MV-4-11 (cell line): ENCODE measurements around the gene MYPN.
"Not testable (repeated sequence)": the region's sequence is repeated elsewhere in the genome, so short reads cannot be mapped to it uniquely, and the experiment has no call there.

Experiments used
- DNase-seq: peaks from one replicate; lab custom pipeline; 2025; lab: John Stamatoyannopoulos, UW

MYPN gene

DNA sequence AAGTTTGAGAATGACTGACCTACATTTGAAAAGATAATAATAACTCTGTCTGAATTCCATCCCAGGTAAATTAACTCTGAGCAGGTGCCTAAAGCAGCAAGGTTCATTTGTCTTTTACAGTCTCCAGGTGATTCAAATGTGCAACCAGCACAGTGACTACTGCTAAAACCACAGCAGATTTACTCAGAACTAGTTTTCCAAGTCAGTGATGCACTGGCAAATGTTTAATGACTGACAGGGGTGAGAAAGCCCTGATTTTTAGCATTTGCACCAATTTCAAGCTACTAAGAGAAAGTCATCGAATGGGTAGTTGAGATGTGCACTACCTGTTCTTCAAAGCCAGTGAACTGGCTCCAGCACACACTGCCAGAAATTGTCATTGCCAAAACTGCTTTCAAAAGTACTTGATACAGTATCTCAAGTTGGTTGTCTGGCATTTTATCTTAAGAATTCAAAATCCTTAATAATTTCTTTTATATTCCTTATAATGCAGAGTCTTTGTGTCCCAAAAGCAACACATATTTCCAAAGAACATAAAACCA lies 62.3 kb downstream of the MYPN start:
- DNase-seq: no peak

DNA sequence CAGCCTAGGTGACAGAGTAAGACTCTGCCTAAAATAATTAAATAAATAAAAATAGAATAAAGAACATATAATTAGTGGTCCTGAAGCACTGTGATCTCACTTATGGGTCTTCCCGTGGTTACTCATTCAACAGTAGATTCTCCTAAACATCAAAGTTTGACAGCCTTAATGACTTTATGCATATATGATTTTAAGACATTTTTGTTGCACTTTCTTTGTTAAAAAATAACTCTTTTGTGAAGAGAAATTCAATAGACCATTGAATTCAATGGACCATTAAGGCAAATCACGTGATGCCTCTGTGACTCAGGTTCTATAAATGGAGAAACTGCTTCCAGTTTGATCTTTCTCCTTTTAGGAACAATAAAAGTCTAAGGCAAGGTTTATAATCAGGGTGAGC lies 63.0 kb downstream of the MYPN start:
- no peak for DNase-seq

DNA sequence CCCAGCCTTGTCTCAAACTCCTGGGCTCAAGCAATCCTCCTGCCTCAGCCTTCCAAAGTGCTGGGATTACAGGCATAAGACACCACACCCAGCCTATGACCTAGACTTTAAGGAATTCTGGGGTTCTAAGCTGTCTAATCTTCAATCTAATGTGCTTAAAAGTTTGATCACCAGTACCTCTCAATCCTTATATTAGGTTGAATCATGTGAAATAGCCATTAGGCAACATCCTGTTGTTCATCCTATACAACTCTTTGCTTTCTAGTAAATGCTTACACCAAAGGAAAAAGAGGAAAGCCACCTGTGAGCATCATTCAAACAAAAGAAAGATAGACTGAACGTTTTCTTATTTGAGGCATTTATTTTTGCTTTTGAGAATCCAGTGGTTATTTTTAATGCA lies 66.7 kb downstream of the MYPN start:
- DNase-seq: no peak

DNA sequence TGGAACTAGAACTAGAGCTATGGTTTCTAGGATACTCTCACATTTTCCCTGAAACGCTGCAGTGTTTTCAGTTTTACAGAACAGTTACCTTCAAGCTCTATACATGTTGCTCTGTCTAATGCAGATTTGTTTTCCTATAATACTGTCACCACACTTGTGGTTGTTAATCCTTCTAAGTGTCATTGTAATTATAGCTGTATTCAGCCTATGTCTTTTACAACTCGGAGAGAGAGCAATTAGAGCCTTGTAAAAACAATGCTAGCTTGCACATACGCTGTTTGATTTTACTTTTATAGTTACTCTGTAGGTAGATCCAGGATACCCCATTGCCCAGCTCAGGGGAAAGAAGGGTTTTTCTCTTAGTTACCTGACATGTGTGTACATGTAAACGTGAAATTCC lies 67.5 kb downstream of the MYPN start:
- no peak for DNase-seq

DNA sequence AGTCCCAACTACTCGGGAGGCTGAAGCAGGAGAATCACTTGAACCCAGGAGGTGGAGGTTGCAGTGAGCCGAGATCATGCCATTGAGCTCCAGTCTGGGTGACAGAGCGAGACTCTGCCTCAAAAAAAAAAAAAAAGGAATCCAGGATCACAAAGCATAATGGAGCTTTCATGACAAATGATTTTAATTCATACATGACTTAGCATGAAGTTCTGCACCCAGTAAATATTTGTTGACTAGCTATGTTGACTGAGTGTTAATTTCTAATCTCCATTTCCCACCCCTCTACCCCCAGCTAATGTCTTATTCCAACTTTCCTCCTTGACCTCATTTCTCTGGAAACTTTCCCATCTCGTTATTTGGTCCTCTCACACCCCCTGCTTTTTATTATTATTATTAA lies 69.3 kb downstream of the MYPN start:
- DNase-seq: no peak

DNA sequence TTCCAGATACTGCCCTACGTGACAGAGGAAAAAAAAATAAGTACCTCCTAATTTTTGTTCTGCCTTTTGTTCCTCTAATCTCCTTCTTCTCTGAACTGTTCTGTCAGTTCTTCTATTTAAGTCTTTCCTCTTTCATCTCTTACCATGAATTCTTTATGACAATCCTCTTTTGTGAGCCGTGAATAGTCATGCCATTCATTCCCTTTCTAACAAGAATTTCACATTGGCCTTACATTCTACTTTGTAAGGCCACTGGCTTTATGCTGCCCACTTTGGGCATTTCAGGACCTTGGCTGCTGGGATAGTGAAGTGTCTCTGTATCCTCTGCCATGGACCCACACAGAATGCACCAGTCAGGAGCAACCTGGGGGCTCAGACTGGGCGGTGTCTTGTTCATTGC lies 69.7 kb downstream of the MYPN start:
- no peak for DNase-seq

DNA sequence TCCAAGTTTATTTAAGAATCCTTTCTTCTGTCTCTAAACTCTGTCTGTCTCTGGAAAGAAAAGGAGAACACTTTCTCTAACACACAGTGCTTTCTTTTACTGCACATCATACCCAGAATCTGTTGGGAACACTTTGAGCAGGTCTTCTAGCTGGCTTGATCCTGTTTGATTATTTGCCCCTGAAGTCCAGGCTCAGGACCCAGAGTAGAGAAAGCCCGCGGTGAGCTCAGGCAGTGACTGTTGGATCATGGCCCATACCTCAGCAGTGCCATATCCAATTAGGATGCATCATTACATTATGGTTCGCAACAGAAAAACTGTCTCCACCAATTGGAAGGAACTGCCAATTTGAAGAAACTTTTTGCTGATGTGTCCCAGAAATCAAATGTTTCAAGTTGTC lies 71.2 kb downstream of the MYPN start:
- DNase-seq: no peak

DNA sequence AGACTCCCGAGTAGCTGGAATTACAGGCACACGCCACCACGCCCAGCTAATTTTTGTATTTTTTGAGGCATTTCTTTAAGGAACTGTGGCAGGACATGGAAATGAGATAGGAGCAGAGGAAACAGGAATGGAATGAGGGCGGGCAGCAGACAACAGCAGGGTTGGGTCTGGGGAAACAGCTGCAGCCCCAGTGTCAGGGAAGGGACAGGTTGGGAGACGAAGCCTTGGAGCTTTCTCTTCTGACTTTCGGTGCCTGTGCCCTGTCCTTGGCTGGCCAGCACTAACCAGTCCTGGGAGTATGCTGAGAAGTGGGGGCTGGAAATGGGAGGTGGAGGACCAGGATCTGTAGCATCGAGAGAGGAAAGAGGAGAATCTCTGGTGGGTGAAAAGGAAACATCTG lies 75.3 kb downstream of the MYPN start:
- DNase-seq: no peak

DNA sequence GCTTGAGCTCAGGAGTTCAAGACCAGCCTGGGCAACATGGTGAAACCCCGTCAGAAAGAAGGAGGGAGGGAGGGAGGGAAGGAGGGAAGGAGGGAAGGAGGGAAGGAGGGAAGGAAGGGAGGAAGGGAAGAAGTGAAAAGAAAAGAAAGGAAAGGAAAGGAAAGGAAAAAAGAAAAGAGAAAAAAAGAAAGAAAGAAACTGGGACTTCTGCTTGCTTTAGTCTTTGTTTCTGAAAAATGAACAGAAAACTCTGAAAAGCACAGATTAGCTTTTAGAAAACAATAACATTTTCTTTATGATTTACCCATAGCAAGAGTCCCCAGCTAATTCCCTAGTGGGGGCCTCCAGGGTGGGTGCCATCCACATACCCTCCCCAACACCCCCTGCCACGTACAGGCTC lies 75.8 kb downstream of the MYPN start:
- no peak for DNase-seq

DNA sequence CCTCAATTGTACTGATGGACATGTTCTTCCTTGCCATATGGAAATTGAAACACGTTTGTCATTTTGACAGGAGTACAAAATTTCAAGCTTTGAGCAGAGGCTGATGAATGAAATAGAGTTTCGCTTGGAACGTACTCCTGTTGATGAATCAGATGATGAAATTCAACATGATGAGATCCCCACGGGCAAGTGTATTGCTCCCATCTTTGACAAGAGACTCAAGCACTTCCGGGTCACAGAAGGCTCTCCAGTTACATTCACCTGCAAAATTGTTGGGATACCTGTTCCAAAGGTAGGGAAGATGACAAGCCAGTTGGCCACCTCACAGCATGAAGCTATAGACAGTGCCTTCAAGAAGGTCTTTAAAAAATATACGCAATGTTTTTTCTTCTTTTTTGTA lies 79.5 kb downstream of the MYPN start:
- DNase-seq: no peak

DNA sequence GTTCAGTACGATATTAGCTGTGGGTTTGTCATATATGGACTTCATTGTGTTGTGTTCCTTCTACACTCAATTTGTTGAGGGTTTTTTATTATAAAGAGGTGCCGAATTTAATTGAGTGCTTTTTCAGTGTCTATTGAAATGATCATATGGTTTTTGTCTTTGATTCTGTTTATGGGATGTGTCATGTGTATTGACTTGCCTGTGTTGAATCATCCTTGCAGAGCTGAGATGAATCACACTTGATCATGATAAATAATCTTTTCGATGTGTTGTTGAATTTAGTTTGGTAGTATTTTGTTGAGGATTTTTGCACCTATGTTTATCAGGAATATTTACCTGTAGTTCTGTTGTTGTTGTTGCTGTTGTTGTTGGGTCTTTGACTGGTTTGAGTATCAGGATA lies 82.8 kb downstream of the MYPN start:
- DNase-seq: no peak

DNA sequence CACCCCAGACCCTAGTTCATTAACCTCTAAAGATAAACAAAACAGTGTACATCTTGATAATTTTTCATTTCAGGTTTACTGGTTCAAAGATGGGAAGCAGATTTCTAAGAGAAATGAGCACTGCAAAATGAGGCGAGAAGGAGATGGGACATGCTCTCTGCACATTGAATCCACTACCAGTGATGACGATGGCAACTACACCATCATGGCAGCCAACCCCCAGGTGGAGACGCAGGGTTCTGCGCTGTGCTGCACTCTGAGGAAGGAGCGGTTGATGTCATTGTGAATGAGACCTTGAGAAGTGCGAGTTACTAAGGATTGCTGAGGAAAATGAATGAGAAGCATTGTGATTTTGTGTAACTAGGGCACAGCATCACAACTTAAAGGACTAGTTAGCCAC lies 85.0 kb downstream of the MYPN start:
- no peak for DNase-seq

DNA sequence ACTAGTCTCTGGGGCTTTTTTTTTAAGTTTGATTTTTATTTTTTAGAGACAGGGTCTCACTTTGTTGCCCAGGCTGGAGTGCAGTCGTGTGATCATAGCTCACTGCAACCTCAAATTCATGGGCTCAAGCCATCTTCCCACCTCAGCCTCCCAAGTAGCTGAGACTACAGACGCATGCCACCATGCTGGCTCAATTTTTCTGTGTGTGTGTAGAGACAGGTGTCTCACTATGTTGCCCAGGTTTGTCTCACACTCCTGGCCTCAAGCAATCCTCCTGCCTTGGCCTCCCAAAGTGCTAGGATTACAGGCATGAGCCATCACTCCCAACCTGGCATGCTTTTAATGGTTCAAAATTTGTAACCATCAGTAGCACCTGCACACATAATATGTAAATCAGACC lies 86.5 kb downstream of the MYPN start:
- not testable (repeated sequence) for DNase-seq

DNA sequence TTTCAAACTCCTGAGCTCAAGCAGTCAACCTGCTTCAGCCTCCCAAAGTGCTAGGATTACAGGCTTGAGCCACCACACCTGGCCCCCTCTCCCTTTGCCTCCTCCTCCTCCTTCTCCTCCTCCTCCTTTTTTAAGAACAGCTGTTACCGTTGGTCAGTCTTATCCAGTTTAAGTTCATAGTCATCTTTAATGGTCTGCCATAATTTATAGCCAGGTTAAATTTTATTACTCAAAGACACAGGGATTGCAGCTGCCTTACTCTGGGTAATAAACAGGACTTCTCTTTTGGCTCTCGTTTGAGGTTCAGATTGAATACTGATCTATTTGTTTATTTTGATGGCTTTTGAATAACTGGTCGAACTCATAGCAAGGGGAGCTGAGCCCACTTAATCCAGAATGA lies 87.4 kb downstream of the MYPN start:
- no peak for DNase-seq

DNA sequence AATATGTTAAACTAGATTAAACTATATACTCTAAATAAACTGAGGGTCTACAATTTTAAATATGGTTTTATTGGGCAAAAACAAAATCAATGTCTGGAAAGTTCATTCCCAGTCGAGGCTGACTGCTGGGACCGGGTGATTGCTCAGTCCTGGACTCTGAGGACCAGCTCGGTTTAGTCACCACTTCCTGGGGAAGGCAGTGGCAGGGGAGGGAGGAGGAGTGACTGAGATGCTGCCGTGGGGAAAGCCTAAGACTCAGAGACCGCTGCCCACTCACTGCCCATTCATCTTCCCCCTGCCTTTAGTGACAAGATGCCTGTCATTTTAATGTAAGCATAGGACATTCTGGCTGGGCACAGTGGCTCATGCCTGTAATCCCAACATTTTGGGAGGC lies 93.7 kb downstream of the MYPN start:
- peak; percentile 65 for DNase-seq

DNA sequence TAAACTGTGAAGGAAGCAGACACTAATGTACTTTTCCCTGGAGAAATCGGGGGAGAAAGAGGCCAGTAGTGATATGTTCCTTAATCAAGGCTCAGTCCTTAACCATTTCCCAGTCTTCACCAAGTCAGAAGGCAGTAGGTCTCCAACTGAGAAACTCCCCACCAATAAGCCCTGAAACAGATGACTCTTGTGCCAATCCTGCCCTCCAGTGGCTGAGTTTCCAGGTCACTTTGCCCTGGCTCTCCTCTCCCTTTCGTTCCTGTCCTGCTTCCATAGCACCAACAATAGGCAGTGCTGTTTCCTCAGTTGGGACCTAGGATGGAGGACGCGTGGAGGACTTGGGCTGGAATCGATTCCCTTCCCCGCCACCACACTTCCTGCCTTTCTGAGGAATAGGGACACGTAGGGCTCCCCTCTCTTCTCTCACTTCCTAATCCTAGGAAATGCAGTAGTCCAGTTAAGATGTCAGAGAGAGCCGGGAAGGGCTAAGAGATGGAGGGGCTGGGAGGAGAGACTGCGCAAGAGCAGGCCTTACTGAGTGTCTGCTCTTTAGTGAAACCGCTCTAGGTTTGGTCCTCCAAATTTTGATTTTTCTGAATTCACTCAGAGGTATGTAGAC lies 99.2 kb downstream of the MYPN start:
- peak; percentile 41 for DNase-seq

DNA sequence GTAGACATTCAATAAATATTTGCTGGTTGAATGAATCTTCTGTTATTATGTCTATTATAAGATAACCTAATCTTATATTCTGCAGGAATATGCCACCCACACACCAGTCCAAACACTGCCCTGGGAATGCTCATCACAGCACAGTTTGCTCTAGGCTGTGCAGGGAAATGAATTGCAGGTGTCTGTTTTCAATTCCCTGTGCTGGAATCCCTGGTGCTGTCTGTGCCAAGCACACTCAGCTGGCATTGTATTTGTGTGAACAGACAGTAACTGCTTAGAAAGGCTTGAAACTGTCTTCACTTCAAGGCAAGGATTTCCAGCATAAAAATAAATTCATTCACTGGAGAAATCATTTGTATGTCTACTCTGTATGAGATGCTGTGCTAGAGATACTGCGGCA lies 102.4 kb downstream of the MYPN start:
- no peak for DNase-seq

DNA sequence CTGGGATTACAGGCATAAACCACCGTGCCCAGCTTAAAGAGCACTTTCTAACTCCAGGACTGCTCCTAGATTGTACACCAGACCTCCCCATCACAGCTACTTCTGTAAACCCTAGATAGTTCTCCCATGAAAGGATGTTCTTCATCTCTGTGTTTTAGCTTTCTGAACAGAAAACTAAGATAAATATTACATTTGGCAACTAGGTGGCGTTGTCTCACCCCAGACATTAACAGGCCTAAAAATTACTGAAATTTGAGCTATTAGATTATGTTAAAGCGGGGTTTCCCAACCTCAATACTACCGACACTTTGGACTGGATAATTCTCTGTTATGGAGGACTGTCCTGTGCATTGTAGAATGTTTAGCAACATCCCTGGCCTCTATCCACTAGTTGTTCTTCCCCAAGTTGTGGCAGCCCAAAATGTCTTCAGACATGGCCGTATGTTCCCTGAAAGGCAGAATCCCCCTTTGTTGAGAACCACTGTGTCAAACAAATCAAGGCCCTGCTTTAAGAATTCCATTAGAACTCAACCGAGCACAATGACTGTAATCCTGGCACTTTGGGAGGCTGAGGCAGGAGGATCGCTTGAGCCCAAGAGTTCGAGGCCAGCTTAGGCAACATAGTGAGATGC lies 103.5 kb downstream of the MYPN start:
- DNase-seq: peak; percentile 33

DNA sequence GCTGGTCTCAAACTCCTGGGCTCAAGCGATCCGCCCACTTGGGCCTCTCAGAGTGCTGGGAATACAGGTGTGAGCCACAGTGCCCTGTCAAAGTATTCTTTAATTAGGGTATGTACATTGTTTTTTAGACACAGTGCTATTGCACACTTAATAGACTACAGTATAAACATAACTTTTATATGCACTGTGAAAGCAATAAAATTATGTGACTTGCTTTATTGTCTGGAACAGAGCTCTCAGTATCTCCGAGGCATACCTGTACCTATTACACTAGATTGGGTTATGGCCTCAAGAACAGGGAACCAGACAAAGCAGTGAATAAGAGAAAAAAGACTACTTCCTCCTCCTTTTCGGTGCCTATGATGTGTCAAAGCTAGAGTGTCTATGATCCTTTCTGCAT lies 109.5 kb downstream of the MYPN start:
- DNase-seq: no peak

DNA sequence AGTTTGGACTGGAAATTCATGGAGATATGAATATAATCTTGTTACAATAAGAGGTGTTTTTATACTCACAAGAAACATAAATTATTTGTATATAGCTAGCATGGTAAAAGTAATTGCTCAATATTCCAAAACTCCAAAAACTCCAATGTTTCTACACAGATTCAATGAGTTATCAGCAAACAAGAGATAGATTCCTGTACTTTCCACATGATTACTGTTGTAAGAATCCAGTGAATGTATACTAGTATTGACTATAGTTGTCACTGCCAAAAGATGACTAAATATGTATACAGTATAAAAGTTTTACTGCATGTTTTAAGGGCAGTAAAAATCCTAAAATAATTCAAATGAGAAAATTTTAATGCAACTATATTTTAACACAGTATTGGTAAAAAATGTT lies 111.9 kb downstream of the MYPN start:
- no peak for DNase-seq

DNA sequence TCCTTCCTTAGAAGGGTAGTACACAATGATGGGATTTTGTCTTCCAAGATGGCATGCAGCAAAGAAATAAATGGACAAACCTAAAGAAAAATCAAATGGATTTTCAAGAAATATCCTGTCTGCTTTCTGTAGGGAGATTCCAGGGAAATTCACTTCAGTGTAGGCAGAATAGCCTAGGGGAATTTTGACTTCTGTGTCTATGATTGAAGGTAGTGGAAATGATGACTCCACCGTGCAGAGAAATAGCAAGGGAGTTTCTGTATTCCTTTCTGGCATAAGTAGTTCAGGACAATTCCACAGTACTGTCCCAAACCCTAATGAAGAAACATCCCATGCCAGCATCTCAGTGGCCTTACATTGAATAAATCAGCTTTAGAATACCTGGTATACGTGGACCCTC lies 113.1 kb downstream of the MYPN start:
- DNase-seq: no peak

DNA sequence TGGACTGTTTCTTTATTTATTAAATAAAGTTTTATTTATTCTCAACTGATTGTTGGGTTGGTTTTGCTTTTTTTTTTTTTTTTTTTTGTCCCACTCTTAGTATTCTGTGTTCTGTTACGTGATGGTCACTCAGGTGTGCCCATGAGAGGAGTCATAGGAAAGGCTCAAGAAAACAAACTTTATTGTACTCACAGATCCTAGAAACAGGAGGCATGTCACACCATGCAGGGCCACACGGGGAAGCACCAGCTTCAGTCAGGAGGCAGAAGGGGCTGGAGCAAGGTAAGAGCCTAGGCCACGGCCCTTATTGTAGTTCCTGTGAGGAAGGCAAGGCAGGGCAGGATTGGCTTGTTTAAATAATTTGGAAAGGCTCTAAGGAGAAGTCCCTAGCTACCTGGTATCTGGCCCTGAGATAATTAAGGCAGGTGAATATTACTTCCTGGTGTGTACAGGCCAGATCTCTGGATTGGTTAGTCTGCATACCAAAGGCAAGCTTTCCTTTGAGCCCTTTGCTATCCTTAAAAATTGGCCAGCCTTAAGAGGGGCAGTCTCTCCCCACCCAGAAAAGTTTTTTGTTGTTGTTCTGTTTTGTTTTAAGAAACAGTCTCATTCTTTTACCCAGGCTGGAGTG lies 114.4 kb downstream of the MYPN start:
- no peak for DNase-seq

DNA sequence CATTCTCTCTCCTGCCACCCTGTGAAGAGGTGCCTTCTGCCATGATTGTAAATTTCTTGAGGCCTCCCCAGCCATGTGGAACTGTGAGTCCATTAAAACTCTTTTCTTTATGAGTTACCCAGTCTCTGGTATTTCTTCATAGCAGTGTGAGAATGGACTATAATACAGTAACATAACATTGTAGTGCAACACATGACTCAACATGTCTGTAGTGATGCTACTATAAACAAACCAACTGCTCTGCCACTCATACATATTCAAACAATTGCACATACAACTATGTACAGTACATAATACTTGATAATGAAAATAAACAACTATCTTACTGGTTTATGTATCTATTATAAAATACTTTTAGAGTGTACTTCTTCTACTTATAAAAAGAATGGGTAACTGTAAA lies 115.5 kb downstream of the MYPN start:
- DNase-seq: no peak

DNA sequence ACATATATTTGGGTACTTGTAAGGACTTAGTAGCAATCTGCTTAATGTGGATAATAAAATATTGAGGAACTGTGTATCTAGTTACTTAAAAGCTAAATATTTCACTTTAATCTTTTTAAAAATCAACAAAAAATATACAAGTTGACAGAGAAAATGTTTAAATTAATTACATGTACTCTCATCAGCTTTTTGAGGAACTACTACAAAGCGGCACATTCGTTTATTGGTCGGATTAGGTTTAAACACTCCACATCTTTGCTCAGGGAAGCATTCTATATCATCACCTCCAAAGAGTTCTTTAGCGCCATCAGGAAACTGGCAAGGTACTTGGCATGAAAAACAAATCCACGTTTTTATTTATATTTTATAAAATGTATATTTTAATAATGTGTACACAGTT lies 121.0 kb downstream of the MYPN start:
- no peak for DNase-seq
